Amniotic epithelial cell (primary cell): Measurements from ENCODE around the gene ZNF157.

Experiments used
- DNase-seq: peaks from one replicate; pipeline ENCODE4 v3.0.0-alpha.2; 2010; ENCODE audit warnings: low read depth

The ZNF157 gene

DNA sequence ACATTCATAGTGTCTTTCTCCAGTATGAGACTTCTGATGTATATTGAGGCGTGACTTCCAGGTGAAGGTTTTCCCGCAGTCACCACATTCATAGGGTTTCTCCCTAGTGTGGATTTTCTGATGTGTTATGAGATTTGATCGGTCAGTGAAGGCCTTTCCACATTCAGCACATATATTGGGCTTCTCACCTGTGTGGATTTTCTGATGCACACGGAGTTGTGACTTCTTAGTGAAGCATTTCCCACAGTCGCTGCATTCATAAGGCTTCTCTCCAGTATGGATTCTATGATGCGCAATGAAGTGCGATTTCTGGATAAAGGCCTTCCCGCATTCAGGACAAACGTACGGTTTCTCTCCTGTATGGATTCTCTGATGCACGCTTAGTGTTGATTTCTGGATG lies 77.2 kb downstream of the ZNF157 start:
- no peak for DNase-seq

- DNase-seq, result peak; percentile 2
These were observed 77.9 kb downstream of the ZNF157 start for GRCh38 chrX:47448165-47448806.

GRCh38 chrX:47452112-47452511 lies 81.7 kb downstream of the ZNF157 start:
- DNase-seq, result no peak

DNA sequence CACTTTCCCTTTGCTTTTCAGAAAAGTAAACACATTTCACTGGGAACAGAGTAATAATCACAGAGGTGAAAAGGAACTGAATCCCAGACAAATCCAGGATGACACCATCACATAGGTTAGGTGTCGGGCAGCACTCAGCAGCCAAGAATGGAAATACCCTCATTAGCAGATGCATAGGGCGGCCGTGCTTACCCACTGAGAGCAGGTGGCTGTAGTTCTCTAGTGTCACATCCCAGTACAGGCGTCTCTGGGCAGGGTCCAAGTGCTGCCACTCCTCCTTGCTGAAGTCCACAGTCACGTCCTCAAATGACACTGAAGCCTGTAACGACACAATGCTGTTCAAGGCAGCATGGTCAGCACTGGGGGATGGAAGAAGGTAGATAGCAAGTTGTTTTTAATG lies 85.7 kb downstream of the ZNF157 start:
- no peak for DNase-seq

GRCh38 chrX:47458528-47458927 lies 88.2 kb downstream of the ZNF157 start:
- no peak for DNase-seq

- peak; percentile 1 for DNase-seq
These were observed 90.2 kb downstream of the ZNF157 start for GRCh38 chrX:47460561-47460960.
